ENCODE data around the gene KRTAP10-8.

KRTAP10-8 gene, protein sequence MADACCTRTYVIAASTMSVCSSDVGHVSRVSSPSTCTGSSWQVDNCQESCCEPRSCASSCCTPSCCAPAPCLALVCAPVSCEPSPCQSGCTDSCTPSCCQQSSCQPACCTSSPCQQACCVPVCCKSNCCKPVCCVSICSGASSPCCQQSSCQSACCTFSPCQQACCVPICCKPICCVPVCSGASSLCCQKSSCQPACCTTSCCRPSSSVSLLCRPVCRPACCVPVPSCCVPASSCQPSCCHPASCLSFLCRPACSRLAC

GRCh38 chr21:44612029-44612486, at the start of gene KRTAP10-8:
TSS of gene KRTAP10-8 (plus strand) at chr21:44612079. CDS start at chr21:44612101, 22 bp downstream.
- H3K27me3 ChIP-seq: peaks cover 0 to 39% of the 10 kb centered on the region in 2 donors
- no peak for DNase-seq
- intact Hi-C loops (cut with DNase I; ENCODE audit: low total_unique reads): no loop called here

GRCh38 chr21:44564099-44564498, 47.8 kb upstream of the KRTAP10-8 start:
- intact Hi-C loops (cut with DNase I; ENCODE audit: low total_unique reads): no loop called here
- TF ChIP-seq CTCF (IDR thresholded peaks at IDR 0.05): no peak
- peaks cover 0 to 13% of the 10 kb centered on the region in 2 donors for H3K27me3 ChIP-seq
- no peak for DNase-seq
- no peak overlapping the region for H3K27ac ChIP-seq
- H3K4me3 ChIP-seq: no peak overlapping the region
- H3K4me1 ChIP-seq: no peaks in the 10 kb centered on the region
- H3K9me3 ChIP-seq: peaks cover 0 to 5% (median 4%) of the 10 kb centered on the region in 3 donors
- no peaks in the 10 kb centered on the region for H3K36me3 ChIP-seq

More at GRCh38 chr21:44612029-44612486, at the start of gene KRTAP10-8:
- Histone ChIP-seq H3K36me3 (no peaks in the 10 kb centered on the region), H3K27ac (no peak within 1 kb of the TSS), H3K4me3 (no peak within 1 kb of the TSS), H3K4me1 (no peaks in the 10 kb centered on the region), H3K9me3 (peaks cover 0 to 24% (median 21%) of the 10 kb centered on the region in 3 donors)
- TF ChIP-seq CTCF (IDR thresholded peaks at IDR 0.05): no peak

- DNase-seq: no peak
- intact Hi-C loops (cut with DNase I; ENCODE audit: low total_unique reads): no loop called here
- H3K9me3 ChIP-seq: peaks cover 0 to 5% (median 4%) of the 10 kb centered on the region in 3 donors
- TF ChIP-seq CTCF (IDR thresholded peaks at IDR 0.05): no peak
- H3K27ac ChIP-seq: no peak overlapping the region
- H3K36me3 ChIP-seq: no peaks in the 10 kb centered on the region
- no peak overlapping the region for H3K4me3 ChIP-seq
- H3K4me1 ChIP-seq: no peaks in the 10 kb centered on the region
- H3K27me3 ChIP-seq: peaks cover 0 to 18% of the 10 kb centered on the region in 2 donors
Observed at GRCh38 chr21:44564886-44565598, 46.8 kb upstream of the KRTAP10-8 start.

- H3K4me3 ChIP-seq: no peak overlapping the region
- H3K9me3 ChIP-seq: peaks cover 0 to 8% (median 5%) of the 10 kb centered on the region in 3 donors
- peaks cover 0 to 20% of the 10 kb centered on the region in 2 donors for H3K27me3 ChIP-seq
- DNase-seq: no peak
- H3K4me1 ChIP-seq: no peaks in the 10 kb centered on the region
- H3K36me3 ChIP-seq: no peaks in the 10 kb centered on the region
- H3K27ac ChIP-seq: no peak overlapping the region
- TF ChIP-seq CTCF (IDR thresholded peaks at IDR 0.05): no peak
- intact Hi-C loops (cut with DNase I; ENCODE audit: low total_unique reads): no loop called here
Observed at GRCh38 chr21:44566403-44566802, 45.5 kb upstream of the KRTAP10-8 start.

- peak in 1 of 2 donors; percentile 43 for DNase-seq
- Histone ChIP-seq H3K9me3 (peaks cover 0 to 12% (median 5%) of the 10 kb centered on the region in 3 donors), H3K27me3 (peaks cover 0 to 23% of the 10 kb centered on the region in 2 donors), H3K36me3 (no peaks in the 10 kb centered on the region), H3K4me3 (no peak overlapping the region), H3K27ac (no peak overlapping the region), H3K4me1 (no peaks in the 10 kb centered on the region)
- TF ChIP-seq CTCF (IDR thresholded peaks at IDR 0.05): no peak
- intact Hi-C loops (cut with DNase I; ENCODE audit: low total_unique reads): no loop called here
Observed at GRCh38 chr21:44567481-44568171, 44.3 kb upstream of the KRTAP10-8 start.
